Prostate gland (tissue), 2 donors: ENCODE measurements around the gene DUSP11.

Experiments
- POLR2A ChIP-seq: fragments of 450-650 bp; IDR thresholded peaks from one replicate; pipeline ENCODE4 v1.6.1; 2016; ENCODE audit warnings: antibody characterized with exemption, mild to moderate bottlenecking
- POLR2AphosphoS5 ChIP-seq: sonication (generic); formaldehyde crosslinking; IDR thresholded peaks from one replicate; pipeline ENCODE4 v1.6.1; 2017; ENCODE audit warnings: antibody characterized with exemption
- TF ChIP-seq, protein P1 (sequence below), 4 experiments: fragments of 200-600 bp in 2 of 4; fragments of 450-650 bp in 2 of 4; sonication (generic) in 2 of 4; IDR thresholded peaks; 1 replicate in 3 of 4; 2 replicates in 1 of 4; pipeline ENCODE4 v1.5.1; 2016 to 2019; ENCODE audit warnings: antibody characterized with exemption in 4 of 4, mild to moderate bottlenecking in 2 of 4, moderate library complexity in 2 of 4

GRCh38 chr2:73822991-73823390 lies 43.1 kb upstream of the DUSP11 start:
- TF ChIP-seq POLR2A, result no peak
- TF ChIP-seq, protein P1, sequence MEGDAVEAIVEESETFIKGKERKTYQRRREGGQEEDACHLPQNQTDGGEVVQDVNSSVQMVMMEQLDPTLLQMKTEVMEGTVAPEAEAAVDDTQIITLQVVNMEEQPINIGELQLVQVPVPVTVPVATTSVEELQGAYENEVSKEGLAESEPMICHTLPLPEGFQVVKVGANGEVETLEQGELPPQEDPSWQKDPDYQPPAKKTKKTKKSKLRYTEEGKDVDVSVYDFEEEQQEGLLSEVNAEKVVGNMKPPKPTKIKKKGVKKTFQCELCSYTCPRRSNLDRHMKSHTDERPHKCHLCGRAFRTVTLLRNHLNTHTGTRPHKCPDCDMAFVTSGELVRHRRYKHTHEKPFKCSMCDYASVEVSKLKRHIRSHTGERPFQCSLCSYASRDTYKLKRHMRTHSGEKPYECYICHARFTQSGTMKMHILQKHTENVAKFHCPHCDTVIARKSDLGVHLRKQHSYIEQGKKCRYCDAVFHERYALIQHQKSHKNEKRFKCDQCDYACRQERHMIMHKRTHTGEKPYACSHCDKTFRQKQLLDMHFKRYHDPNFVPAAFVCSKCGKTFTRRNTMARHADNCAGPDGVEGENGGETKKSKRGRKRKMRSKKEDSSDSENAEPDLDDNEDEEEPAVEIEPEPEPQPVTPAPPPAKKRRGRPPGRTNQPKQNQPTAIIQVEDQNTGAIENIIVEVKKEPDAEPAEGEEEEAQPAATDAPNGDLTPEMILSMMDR (IDR thresholded peaks at IDR 0.05), result no peak
- no peak for TF ChIP-seq POLR2AphosphoS5
